GM19238 (cell line): ENCODE data around the gene DERL3.

ENCODE experiments used
- DNase-seq: peaks from one replicate; pipeline ENCODE4 v3.0.0; 2011; ENCODE audit warnings: low spot score; ENCODE audit not compliant: insufficient read length

DERL3 gene

DNA sequence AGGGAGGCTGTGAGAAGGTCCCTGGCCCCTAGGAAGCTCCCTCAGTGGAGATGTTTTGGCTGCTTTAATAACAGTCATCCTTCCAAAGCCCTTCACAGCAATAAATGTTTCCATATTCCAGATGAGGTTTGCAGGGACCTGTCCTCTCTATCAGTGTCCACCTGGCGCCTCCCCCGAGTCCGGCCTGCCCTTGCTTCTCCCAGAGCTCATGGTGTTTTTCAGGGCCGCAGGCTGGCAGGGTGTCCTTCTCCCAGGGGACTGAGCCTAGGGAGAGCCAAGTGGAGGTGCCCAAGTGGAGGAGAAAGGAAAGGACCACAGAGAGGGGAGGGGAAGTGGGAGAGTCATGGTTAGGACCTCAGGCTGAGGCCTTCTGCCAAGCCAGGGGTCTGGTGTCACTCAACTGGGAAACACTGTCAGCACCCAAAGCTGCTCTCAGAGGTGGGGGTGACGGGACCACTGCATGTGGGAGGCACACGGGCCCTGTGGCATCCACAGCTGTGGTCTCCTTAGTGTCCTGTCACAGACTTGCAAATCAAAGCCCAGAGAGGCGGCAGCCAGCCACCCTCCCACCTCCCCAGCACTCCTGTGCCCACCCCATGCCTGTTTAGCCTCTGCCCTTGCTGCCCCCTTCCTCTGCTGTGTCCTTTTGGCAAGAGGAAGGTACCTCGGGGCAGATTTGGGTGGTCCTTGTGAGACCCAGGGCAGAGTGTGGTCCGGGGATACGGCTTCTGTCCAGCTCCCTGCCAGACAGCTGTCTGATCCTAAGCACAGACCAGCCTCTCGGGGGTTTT, 6.4 kb downstream of the DERL3 start:
- no peak for DNase-seq

- no peak for DNase-seq
Measured at GRCh38 chr22:23831781-23832180, 7.0 kb downstream of the DERL3 start.

- no peak for DNase-seq
Measured at GRCh38 chr22:23831261-23831660, 7.5 kb downstream of the DERL3 start.

- DNase-seq: no peak
Measured at GRCh38 chr22:23829845-23830372, 8.9 kb downstream of the DERL3 start.

GRCh38 chr22:23828800-23829680, 9.8 kb downstream of the DERL3 start:
- DNase-seq: no peak

GRCh38 chr22:23827351-23827995, 11.3 kb downstream of the DERL3 start:
- DNase-seq: no peak

DNA sequence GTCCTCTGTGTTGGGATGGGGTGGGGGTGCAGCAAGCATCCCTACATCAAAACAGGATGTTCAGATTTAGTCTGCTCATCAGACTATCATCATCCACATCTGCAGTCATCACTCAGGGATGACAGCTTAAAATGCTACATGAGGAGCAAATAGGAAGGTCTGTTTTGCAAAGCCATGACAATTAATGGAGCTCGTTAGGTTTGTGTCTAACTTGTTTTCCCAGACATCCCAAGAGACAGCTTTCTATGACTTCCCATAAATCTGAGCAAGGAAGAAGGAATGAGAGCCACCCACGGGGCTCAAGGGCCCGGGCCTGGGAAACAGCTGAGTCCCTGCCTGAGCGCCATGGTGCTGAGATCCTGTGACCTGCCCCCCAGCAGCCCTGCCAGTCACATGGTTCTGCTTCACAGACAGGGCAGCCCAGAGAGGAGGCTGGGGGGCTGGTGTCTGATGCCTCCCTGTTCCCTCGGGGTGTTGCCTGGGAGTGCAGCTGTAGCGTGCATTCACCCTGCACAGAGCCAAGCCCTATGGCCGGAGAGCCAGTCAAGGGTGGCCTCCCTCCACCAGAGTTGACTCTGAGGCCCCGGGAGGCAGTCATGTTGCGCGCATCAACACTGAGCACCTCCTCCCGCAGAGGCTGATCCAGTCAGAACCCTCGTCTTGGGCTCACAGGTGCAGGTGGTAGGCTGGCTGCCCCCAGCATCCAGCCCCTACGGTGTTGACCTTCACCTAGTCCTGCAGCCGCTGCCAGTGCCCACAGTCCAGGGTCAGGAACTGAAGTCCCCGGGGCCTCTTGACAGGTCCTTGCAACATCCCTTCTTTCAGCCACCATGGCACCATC, 12.1 kb downstream of the DERL3 start:
- DNase-seq: no peak

GRCh38 chr22:23825246-23825905, 13.4 kb downstream of the DERL3 start:
- no peak for DNase-seq

GRCh38 chr22:23824476-23825245, 14.1 kb downstream of the DERL3 start:
- DNase-seq: no peak

GRCh38 chr22:23823331-23823791, 15.4 kb downstream of the DERL3 start:
- DNase-seq: no peak

DNA sequence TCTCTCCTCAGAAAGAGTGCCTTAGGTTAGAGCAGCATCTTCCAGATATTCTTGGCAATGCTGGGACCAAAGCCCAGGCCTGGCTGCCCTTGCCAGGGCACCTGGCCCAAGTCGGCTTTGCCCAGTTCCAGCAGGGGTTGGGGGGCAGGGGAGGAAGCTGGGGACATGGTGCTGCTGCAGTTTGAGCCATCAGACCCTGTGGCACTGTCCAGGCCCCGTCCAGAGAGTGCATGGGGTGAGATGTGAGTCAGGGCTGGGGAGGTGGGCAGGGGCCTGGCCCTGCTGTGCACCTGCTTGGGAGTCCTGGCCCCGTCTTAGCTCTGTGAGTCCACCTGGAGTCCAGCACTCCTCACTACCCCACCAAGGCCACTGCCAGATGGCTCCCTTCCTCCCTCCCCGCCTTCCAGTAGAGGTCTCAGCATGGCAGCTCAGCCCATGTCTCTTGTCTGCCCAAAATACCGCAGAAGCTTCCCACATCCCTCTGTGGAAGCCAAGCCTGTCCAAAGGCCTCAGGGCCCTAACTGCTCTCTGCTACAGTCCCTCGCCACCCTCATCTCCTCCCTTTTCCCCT, 16.6 kb downstream of the DERL3 start:
- no peak for DNase-seq

GRCh38 chr22:23820748-23821211, 18.0 kb downstream of the DERL3 start:
- no peak for DNase-seq

- DNase-seq: no peak
Measured at GRCh38 chr22:23818541-23818940, 20.3 kb downstream of the DERL3 start.

DNA sequence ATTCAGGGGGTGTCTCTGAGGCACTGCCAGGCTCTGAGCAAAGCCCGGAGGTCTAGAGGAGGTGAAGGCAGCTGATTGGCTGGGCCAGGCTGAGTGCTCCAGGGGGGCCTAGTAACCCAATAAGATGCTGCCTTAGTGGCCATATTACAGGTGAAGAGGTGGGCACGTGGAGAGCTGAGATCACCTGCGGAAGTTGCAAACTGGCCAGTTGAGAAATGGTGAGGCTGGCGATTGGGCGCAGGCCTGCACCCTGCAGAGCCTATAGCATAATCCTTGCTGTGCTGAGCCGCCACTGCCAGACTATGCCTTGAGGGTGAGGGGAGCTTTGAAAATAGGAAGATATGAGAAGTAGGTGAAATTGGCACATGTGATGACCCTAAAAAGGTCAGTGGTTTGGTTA, 21.7 kb downstream of the DERL3 start:
- DNase-seq: no peak

DNA sequence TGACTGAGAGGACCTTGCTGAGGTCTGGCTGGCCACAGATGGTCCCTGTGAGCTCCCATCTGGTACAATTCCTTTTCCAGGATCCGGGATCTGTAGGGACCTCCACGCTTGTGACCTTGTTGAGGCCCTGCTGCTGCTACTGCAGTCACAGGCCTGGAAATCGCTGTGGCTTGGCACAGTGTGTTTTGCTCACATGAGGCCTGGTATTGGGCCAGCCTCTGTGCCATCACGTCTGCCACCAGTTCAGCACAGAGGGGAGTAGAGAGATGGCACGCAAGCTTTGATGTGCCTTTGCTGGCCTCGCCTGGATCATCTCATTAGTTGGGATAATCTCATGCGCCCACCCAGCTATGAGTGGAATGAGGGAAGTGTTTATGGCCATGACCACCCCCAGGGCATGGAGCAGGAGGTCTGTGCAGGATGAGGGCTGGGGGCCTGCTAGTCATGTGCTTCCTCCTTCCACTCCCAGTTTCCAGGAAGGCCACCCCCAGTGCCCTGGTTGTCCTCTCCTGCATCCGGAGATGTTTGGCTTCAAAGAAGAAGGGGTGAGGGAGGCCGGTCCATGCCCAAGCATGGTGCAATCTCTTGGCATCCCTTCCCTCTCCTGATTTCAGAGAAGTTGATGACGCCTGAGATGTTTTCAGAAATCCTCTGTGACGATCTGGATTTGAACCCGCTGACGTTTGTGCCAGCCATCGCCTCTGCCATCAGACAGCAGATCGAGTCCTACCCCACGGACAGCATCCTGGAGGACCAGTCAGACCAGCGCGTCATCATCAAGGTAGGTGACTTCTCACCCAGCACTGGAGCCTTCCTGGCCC, 22.4 kb downstream of the DERL3 start:
- DNase-seq: no peak

GRCh38 chr22:23815541-23816155, 23.2 kb downstream of the DERL3 start:
- no peak for DNase-seq

DNA sequence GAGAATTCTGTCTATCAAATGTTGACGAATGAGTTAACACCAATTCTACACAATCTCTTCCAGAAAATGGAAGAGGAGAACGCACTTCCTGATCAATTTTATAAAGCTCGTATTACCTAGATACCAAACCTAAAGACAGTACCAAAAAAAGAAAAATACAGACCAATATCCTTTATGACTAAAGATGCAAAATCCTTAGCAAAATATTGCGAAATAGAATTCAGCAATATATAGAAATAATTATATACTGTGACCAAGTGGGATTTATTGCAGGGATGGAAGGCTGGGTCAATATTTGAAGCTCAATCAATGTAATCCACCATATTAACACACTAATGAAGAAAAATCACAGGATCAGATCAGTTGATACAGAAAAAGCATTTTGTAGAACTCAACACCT, 26.4 kb downstream of the DERL3 start:
- no peak for DNase-seq

DNA sequence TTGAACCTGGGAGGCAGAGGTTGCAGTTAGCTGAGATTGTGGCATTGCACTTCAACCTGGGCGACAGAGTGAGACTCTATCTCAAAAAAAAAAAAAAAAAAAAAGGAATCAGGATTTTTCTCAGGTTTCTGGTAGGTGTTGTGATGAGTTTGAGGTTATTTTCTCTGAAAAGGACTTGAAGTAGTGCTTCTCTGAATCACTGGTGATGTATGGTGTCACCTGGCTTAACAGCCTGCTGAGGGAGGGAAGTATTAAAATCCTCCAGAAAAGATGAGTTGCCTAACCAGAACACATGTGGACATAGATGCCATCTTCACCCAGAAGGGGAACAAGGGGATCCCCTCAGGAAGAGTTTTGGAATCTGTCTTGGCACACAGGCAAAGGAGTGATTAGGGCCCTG, 32.0 kb downstream of the DERL3 start:
- no peak for DNase-seq
